ENCODE data around the gene UBXN11.
"Not testable (repeated sequence)": the region's sequence is repeated elsewhere in the genome, so short reads cannot be mapped to it uniquely, and the experiment has no call there.

Gene UBXN11

GRCh38 chr1:26337625-26338024, 31.2 kb upstream of the UBXN11 start:
- no peak for DNase-seq (ENCODE audit: low read depth, low spot score)
- H3K4me3 ChIP-seq (ENCODE audit: low read length) = no peak overlapping the region

DNA sequence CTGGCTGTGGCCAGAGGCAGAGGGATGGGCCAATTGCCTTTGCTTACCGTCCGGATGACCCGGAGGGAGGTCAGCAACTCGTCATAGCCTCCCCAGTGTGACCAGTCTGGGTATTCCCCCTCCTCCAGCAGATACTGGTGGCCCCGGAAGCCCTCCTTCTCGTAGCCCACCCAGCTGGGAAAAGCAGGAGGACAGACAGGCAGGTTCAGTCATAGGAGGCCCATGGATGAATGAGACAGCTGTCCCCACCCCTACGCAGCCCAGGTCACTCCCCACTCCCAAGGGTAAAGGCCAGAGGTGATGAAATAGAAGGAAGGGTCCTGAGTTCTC, 30.7 kb upstream of the UBXN11 start:
- DNase-seq (ENCODE audit: low read depth, low spot score) = no peak
- H3K4me3 ChIP-seq (ENCODE audit: low read length) = no peak overlapping the region

GRCh38 chr1:26336477-26337205, 30.2 kb upstream of the UBXN11 start:
- no peak for DNase-seq (ENCODE audit: low read depth, low spot score)
- H3K4me3 ChIP-seq (ENCODE audit: low read length) = peak overlapping the region; percentile 58

DNA sequence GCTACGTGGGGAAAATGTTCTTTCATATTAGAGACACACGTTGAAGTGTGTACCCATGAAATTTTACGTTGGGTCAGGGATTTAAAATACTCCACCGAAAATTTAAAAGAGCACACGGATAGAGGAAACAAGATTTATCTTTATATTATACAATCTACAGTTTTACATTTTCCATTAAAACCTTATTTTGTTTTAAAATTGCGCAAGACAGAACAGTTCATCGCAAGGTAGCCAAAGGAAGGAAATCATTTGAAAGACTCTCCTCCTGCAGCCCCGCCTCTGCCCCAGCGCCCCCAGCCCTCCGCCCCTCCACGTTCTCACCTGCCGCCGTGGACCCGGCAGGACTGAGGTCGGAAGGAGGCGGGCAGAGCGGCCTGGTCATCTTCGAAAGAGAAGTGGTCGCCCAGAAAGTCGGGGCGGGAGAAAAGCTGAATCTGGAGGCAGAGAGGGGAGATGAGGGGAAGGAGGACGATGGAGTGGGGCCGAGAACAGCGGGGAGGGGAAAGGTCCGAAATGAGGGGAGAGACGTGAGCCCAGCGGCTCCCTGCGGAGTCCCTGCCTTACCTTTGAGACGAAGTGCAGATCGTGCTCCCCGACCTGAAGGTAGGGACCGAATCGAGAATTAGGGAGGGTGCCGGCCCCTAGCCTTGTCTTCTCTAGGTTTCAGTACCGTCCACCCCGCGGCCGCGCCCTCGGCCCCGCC, 29.5 kb upstream of the UBXN11 start:
- DNase-seq (ENCODE audit: low read depth, low spot score) = no peak
- H3K4me3 ChIP-seq (ENCODE audit: low read length) = peak overlapping the region; percentile 58

DNA sequence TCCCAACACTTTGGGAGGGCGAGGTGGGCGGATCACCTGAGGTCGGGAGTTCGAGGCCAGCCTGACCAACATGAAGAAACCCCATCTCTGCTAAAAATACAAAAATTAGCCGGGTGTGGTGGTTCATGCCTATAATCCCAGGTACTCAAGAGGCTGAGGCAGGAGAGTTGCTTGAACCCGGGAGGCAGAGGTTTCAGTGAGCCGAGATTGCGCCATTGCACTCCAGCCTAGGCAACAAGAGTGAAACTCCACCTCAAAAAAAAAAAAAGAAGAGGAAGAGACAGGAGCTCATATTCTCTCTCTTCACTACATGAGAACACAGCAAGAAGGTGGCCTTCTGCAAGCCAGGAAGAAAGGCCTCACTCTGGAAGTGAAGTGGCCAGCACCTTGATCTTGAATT, 26.9 kb upstream of the UBXN11 start:
- DNase-seq (ENCODE audit: low read depth, low spot score); H3K4me3 ChIP-seq (ENCODE audit: low read length): not testable (repeated sequence)

DNA sequence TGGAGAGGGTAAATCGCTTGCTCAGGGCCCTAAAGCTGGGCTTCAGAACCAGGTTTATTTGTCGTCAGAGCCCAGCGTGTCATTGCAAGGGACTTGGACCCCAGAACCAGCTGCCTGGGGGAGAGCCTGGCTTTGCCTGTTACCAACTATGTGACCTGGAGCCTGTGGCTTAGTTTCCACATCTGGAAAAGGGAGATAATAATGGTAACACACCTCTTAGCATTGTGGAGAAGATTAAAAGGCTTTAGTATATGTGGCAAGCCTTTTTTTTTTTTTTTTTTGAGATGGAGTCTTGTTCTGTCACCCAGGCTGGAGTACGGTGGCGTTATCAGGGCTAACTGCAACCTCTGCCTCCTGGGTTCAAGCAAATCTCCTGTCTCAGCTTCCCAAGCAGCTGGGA, 23.8 kb upstream of the UBXN11 start:
- no peak overlapping the region for H3K4me3 ChIP-seq (ENCODE audit: low read length)
- DNase-seq (ENCODE audit: low read depth, low spot score) = no peak

DNA sequence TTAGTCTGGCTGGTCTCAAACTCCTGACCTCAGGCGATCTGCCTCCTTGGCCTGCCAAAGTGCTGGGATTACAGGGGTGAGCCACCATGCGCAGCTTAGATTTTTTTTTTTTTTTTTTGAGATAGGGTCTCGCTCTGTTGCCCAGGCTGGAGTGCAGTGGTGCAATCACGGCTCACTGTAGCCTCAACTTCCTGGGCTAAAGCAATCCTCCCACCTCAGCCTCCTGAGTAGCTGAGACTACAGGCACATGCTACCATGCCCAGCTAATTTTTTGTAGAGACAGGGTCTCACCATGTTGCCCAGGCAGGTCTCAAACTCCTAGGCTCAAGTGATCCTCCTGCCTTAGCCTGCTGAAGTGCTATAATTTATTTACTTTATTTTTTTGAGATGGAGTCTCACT, 22.9 kb upstream of the UBXN11 start:
- H3K4me3 ChIP-seq (ENCODE audit: low read length); DNase-seq (ENCODE audit: low read depth, low spot score): not testable (repeated sequence)

- DNase-seq (ENCODE audit: low read depth, low spot score) = no peak
- H3K4me3 ChIP-seq (ENCODE audit: low read length) = no peak overlapping the region
Observed at GRCh38 chr1:26328597-26328996, 22.2 kb upstream of the UBXN11 start.

GRCh38 chr1:26327956-26328362, 21.5 kb upstream of the UBXN11 start:
- no peak for DNase-seq (ENCODE audit: low read depth, low spot score)

GRCh38 chr1:26324550-26324949, 18.1 kb upstream of the UBXN11 start:
- H3K4me3 ChIP-seq (ENCODE audit: low read length) = no peak overlapping the region
- no peak for DNase-seq (ENCODE audit: low read depth, low spot score)

More at GRCh38 chr1:26327956-26328362, 21.5 kb upstream of the UBXN11 start:
- no peak overlapping the region for H3K4me3 ChIP-seq (ENCODE audit: low read length)

GRCh38 chr1:26323382-26323781, 16.9 kb upstream of the UBXN11 start:
- no peak for DNase-seq (ENCODE audit: low read depth, low spot score)
- H3K4me3 ChIP-seq (ENCODE audit: low read length) = no peak overlapping the region

- H3K4me3 ChIP-seq (ENCODE audit: low read length) = no peak overlapping the region
- no peak for DNase-seq (ENCODE audit: low read depth, low spot score)
Observed at GRCh38 chr1:26322042-26322331, 15.6 kb upstream of the UBXN11 start.

- H3K4me3 ChIP-seq (ENCODE audit: low read length) = no peak overlapping the region
- peak; percentile 81 for DNase-seq (ENCODE audit: low read depth, low spot score)
Observed at GRCh38 chr1:26321315-26322041, 15.0 kb upstream of the UBXN11 start.

- no peak overlapping the region for H3K4me3 ChIP-seq (ENCODE audit: low read length)
- DNase-seq (ENCODE audit: low read depth, low spot score) = no peak
Observed at GRCh38 chr1:26320896-26321295, 14.5 kb upstream of the UBXN11 start.

GRCh38 chr1:26318338-26319064, 12.1 kb upstream of the UBXN11 start:
- no peak overlapping the region; the same call in 1 of the 2 replicates for H3K4me3 ChIP-seq (ENCODE audit: low read length)
- no peak for DNase-seq (ENCODE audit: low read depth, low spot score)

- DNase-seq (ENCODE audit: low read depth, low spot score) = peak; percentile 87
- peak within 1 kb of the TSS; percentile 25 for H3K4me3 ChIP-seq (ENCODE audit: low read length)
Observed at GRCh38 chr1:26317612-26318337, 11.3 kb upstream of the UBXN11 start, which contains the start of gene CD52. Gene CD52, plus strand, starts transcription at chr1:26317958. Its CDS starts 60 bp downstream, at chr1:26318018.

DNA sequence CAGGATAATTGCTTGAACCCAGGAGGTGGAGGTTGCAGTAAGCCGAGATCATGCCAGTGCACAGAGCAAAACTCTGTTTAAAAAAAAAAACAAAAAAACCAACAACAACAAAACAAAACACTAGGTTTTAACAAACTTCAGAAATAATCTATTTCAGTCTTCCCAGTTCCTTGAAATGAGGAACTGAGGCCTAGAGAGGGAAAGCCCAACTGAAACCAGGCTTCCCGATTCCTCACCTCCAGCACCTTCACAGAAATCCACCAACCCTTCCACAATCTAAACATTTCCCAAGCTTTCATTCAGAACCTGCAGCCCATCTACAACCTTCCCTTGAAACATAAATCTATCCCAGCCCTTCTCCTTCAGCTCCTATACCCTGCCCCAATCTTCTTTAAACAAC, 10.7 kb upstream of the UBXN11 start:
- no peak for DNase-seq (ENCODE audit: low read depth, low spot score)
- no peak overlapping the region for H3K4me3 ChIP-seq (ENCODE audit: low read length)

DNA sequence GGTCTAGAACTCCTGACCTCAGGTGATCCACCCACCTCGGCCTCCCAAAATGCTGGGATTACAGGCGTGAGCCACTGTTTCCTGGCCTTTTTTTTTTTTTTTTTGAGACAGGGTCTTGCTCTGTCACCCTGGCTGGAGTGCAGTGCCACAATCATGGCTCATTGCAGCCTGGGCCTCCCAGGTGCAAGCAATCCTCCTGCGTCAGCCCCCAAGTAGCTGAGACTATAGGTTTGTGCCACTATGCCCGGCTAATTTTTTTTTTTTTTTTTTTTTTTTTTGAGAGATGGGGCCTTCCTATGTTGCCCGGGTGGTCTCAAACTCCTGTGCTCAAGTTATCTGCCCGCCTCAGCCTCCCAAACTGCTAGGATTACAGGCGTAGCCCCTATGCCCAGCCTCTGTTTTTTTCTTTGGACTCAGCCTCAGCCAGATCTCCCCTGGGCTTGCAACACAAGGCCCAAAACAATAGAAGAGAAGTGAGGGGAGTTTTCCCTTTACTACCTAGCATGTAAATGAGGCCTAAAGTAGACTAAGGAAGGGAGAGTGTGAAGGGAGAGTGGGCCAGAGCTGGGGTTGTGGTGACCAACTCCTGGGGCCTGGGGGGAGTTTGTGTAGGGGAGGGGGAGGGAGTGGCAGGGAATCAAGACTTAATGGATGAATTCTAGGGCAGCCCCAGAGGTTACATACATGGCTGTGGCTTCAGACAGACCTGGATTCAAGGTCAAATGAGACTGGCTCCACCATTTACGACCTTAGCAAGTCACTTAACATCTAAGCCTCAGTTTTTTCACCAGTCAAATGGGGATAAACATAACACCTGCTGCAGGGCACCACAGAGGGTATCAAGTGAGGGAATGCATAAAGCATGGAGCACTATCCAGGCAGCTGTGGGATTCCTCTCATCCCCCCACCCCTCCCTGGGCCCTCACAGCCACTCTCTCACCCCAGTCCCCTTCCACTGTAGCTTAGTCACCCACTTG, 9.7 kb upstream of the UBXN11 start:
- DNase-seq (ENCODE audit: low read depth, low spot score) = no peak

More for the DNA sequence above, 9.7 kb upstream of the UBXN11 start:
- H3K4me3 ChIP-seq (ENCODE audit: low read length) = no peak overlapping the region
